Measurements from ENCODE around the gene DRC7. TPM values are rescaled to one million over a fixed set of nuclear protein-coding genes. Genes with fewer than 3 reads are reported as not detected.

Gene DRC7
- total and polyA plus RNA-seq, 2 donors from 2014 or later: 1.8 to 3.2 TPM

GRCh38 chr16:57748596-57748995 lies 54.0 kb downstream of the DRC7 start:
- H3K27me3 ChIP-seq (ENCODE audit: control insufficient read depth, insufficient read depth, low read length): no peaks in the 10 kb centered on the region
- DNase-seq: no peak
- H3K4me3 ChIP-seq (ENCODE audit: low read length in 3 of 3): no peak overlapping the region
- H3K36me3 ChIP-seq (ENCODE audit: control insufficient read depth in 2 of 3, insufficient read depth in 3 of 3, low read length in 3 of 3): no peaks in the 10 kb centered on the region
- no peak overlapping the region for H3K9ac ChIP-seq (ENCODE audit: low read length in 3 of 3)
- no peak for TF ChIP-seq CTCF (IDR thresholded peaks at IDR 0.05; ENCODE audit: borderline replicate concordance, extremely low read depth, insufficient read depth)
- intact Hi-C loops (cut with DNase I): no loop called here
- H3K27ac ChIP-seq (ENCODE audit: low read depth in 2 of 2, low read length in 2 of 2): no peak overlapping the region
- no peaks in the 10 kb centered on the region for H3K9me3 ChIP-seq (ENCODE audit: control insufficient read depth in 2 of 3, insufficient read depth in 1 of 3, low read length in 3 of 3)
- H3K4me1 ChIP-seq (ENCODE audit: control insufficient read depth in 2 of 3, insufficient read depth in 2 of 3, low read depth in 1 of 3, low read length in 3 of 3): no peaks in the 10 kb centered on the region
- FAIRE-seq: no peak

GRCh38 chr16:57749101-57749692 lies 54.6 kb downstream of the DRC7 start:
- no peaks in the 10 kb centered on the region for H3K27me3 ChIP-seq (ENCODE audit: control insufficient read depth, insufficient read depth, low read length)
- no peak for TF ChIP-seq CTCF (IDR thresholded peaks at IDR 0.05; ENCODE audit: borderline replicate concordance, extremely low read depth, insufficient read depth)
- intact Hi-C loops (cut with DNase I): no loop called here
- no peak for FAIRE-seq
- no peak overlapping the region for H3K9ac ChIP-seq (ENCODE audit: low read length in 3 of 3)
- no peak for DNase-seq
- no peak overlapping the region for H3K4me3 ChIP-seq (ENCODE audit: low read length in 3 of 3)
- no peaks in the 10 kb centered on the region for H3K36me3 ChIP-seq (ENCODE audit: control insufficient read depth in 2 of 3, insufficient read depth in 3 of 3, low read length in 3 of 3)
- H3K9me3 ChIP-seq (ENCODE audit: control insufficient read depth in 2 of 3, insufficient read depth in 1 of 3, low read length in 3 of 3): no peaks in the 10 kb centered on the region
- H3K4me1 ChIP-seq (ENCODE audit: control insufficient read depth in 2 of 3, insufficient read depth in 2 of 3, low read depth in 1 of 3, low read length in 3 of 3): no peaks in the 10 kb centered on the region
- no peak overlapping the region for H3K27ac ChIP-seq (ENCODE audit: low read depth in 2 of 2, low read length in 2 of 2)

GRCh38 chr16:57749856-57750452 lies 55.3 kb downstream of the DRC7 start:
- intact Hi-C loops (cut with DNase I): no loop called here
- TF ChIP-seq CTCF (IDR thresholded peaks at IDR 0.05; ENCODE audit: borderline replicate concordance, extremely low read depth, insufficient read depth): no peak
- Histone ChIP-seq H3K27ac (ENCODE audit: low read depth in 2 of 2, low read length in 2 of 2) (no peak overlapping the region), H3K4me3 (ENCODE audit: low read length in 3 of 3) (no peak overlapping the region), H3K9me3 (ENCODE audit: control insufficient read depth in 2 of 3, insufficient read depth in 1 of 3, low read length in 3 of 3) (no peaks in the 10 kb centered on the region), H3K27me3 (ENCODE audit: control insufficient read depth, insufficient read depth, low read length) (no peaks in the 10 kb centered on the region), H3K4me1 (ENCODE audit: control insufficient read depth in 2 of 3, insufficient read depth in 2 of 3, low read depth in 1 of 3, low read length in 3 of 3) (no peaks in the 10 kb centered on the region), H3K36me3 (ENCODE audit: control insufficient read depth in 2 of 3, insufficient read depth in 3 of 3, low read length in 3 of 3) (no peaks in the 10 kb centered on the region), H3K9ac (ENCODE audit: low read length in 3 of 3) (no peak overlapping the region)
- DNase-seq (no peak), FAIRE-seq (no peak)

All from kidney (tissue), 14 donors.